ENCODE data around the gene FXYD2.
"Not testable (repeated sequence)": the region's sequence is repeated elsewhere in the genome, so short reads cannot be mapped to it uniquely, and the experiment has no call there.

Gene FXYD2

DNA sequence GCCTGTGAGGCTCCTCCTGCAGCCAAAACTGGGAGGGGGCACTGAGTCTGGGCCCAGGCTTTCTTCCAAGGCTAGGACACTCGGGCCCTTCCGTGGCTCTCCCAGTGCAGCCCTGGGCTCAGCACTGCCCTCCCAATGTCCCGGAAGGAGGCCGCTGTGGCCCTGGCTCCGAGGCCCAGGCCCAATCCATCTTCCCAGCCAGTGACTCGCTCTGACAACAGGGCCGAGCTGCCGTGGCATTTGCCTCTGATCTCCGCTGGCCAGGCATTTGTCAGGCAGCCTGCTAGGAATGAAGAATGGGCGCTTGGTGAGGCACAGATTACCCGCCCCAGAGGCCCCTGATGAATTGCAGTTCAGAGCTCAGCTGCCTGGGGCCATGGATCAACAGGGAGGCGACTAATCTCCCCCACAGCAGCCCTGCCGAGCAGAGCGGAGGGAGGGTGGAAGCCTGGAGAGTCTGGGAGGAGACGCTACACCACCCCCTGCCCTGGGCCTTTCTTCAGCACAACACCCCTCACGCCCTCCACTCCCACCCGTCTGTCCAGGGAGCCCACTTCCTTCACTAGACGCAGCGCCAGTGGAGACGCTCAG is 8.3 kb downstream of the FXYD2 start:
- no peak overlapping the region for H3K4me3 ChIP-seq (ENCODE audit: low read length)
- peak; percentile 66 for DNase-seq (ENCODE audit: low read depth)

DNA sequence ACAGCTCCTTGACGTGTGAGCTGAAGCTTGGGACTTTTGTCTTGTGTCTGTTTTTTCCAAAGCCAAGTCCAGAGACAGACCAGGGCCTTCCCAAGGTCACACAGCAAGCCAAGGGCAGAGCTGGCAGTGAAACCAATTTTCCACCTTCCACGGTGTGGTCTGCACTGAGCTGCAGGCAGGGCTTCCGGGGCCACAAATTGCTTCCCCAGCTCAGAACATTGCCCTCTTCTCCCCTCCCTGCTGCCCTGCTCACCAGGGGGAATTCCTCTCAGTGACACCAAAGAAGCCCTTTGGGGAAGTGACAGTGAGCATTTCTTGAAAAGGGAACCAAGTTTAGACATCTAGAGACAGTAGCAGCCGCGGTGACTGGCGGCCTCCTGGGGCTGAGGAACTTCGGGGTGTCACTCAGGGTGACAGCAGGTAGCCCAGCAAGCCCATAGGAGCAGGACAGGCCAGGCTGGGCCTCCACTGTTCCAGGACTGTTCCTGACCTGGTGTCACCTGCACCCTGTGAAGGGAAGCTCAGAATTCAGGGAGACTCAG is 9.2 kb downstream of the FXYD2 start:
- TF ChIP-seq, protein P1, sequence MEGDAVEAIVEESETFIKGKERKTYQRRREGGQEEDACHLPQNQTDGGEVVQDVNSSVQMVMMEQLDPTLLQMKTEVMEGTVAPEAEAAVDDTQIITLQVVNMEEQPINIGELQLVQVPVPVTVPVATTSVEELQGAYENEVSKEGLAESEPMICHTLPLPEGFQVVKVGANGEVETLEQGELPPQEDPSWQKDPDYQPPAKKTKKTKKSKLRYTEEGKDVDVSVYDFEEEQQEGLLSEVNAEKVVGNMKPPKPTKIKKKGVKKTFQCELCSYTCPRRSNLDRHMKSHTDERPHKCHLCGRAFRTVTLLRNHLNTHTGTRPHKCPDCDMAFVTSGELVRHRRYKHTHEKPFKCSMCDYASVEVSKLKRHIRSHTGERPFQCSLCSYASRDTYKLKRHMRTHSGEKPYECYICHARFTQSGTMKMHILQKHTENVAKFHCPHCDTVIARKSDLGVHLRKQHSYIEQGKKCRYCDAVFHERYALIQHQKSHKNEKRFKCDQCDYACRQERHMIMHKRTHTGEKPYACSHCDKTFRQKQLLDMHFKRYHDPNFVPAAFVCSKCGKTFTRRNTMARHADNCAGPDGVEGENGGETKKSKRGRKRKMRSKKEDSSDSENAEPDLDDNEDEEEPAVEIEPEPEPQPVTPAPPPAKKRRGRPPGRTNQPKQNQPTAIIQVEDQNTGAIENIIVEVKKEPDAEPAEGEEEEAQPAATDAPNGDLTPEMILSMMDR (IDR thresholded peaks at IDR 0.05; ENCODE audit: insufficient read depth, low read depth, low read length, missing control alignments) = no peak
- no peak for DNase-seq (ENCODE audit: low read depth)
- no peak overlapping the region for H3K4me3 ChIP-seq (ENCODE audit: low read length)

More for the DNA sequence above, 8.3 kb downstream of the FXYD2 start:
- TF ChIP-seq, protein P1 (IDR thresholded peaks at IDR 0.05; ENCODE audit: insufficient read depth, low read depth, low read length, missing control alignments) = no peak

DNA sequence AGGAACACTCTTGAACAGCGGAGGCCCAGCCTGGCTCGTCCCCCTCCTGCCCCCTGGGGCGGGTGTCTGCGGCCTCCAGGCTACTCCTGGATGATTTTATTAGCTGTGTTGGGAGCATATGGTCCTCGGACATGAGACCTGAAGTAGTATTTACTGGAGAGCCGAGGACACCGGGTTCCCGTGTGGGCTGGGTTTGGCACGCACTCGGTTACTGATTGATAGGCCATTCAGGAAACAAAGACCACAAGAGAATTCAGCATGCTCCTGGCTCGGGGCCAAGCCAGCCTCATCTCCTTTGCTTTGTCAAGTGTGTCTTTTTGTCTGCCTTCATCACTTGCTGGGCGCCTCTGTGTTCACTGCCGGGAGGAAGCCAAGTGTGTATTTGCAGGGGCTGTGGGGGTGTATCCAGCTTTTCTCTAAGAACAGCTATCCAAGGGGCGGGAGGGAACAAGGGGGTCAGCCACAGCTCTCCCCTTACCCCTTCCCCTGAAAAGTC is 9.7 kb downstream of the FXYD2 start:
- peak; percentile 14 for DNase-seq (ENCODE audit: low read depth)
- H3K4me3 ChIP-seq (ENCODE audit: low read length) = no peak overlapping the region
- TF ChIP-seq, protein P1 (IDR thresholded peaks at IDR 0.05; ENCODE audit: insufficient read depth, low read depth, low read length, missing control alignments) = no peak

DNA sequence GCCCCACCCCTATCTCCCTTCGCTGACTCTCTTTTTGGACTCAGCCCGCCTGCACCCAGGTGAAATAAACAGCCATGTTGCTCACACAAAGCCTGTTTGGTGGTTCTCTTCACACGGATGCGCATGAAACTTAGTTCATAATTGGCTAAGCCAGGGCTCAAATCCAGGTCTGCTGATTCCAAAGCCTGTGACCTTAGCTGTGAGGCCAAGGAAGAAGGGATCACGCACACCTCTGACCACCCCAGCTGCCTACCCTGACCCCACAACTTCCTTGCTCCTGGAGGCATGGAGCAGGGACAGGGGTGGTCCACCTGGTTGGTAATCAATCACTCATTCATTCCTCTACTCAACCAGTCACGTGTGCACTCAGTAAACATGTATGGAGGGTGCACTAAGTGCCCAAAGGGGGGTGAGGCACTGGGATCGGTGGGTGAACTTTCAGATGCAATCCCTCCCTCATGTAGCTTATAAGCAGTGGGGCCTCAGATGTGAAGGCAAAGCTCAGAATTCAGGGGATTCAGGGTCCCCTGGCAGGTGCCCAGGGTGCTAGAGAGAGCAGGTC is 10.3 kb downstream of the FXYD2 start:
- TF ChIP-seq, protein P1 (IDR thresholded peaks at IDR 0.05; ENCODE audit: insufficient read depth, low read depth, low read length, missing control alignments) = no peak
- no peak for DNase-seq (ENCODE audit: low read depth)
- no peak overlapping the region for H3K4me3 ChIP-seq (ENCODE audit: low read length)

DNA sequence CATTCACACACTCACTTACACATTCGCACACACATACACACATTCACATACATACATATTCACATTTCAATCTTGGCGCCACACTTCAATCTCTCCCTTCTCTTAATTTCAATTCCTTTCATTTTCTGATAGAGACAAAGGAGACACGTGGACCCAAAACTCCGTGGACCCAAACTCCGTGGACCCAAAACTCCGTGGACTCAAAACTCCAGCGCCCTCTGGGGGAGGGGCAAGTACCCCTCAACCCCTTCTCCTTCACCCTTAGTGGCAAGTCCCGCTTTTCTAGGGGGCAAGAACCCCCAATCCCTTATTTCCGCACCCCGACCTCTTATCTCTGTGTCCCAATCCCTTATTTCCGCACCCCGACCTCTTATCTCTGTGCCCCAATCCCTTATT is 14.5 kb downstream of the FXYD2 start:
- not testable (repeated sequence) for H3K4me3 ChIP-seq (ENCODE audit: low read length); DNase-seq (ENCODE audit: low read depth)

DNA sequence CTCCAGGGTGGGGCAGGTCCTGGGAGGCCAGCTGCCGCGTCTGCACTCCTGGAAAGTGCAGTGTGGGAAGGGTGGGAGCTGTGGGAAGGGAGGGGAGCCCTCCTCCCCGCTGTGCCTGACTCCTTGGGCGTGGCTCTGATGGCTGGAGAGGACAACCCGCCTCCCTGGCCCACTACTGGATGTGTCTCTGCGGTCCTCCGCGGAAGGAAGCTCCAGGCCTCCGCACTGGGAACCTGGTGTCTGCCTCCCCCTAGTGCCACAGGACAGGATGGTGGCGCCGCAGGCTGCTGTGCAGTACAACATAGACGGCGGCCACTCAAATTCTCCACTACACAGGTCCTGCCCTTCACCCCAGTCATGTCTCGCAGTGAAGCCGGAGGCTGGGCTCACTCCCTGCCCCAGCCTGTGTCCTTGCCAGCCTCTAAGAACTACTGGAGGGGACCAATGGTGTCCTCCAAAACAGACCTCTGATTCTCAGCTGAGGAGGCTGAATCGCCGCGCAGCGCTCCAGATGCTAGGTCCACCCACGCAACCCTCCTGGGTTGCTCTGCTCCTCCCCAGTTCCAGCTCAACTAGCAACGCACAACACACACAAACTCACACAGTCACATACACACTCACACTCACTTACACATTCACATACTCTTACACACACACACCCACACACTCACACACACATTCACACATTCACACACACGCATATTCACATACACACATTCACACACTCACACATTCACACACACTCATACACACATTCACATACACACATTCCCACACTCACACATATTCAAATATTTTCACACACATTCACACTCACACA is 15.1 kb downstream of the FXYD2 start:
- TF ChIP-seq, protein P1 (IDR thresholded peaks at IDR 0.05; ENCODE audit: insufficient read depth, low read depth, low read length, missing control alignments) = peak; percentile 63
- DNase-seq (ENCODE audit: low read depth) = peak; percentile 61
- no peak overlapping the region for H3K4me3 ChIP-seq (ENCODE audit: low read length)

DNA sequence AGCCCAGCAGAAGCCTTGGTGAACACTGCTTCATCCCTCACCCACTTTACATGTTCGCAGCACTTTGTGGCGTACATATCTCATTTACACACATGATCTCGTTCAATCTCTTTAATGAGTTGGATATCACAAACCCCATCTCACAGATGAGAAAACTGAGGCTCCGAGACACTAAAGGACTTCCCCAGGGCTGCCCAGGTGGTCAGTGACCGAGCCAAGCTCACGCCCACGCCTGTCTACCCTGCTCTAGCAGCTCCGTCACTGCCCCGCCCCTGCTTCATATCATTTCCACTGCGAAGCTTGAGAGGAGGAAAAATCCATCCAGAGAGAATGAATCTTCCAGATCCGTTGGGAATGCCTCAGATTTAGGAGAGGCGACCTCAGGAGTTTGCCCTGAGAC is 15.8 kb downstream of the FXYD2 start:
- TF ChIP-seq, protein P1 (IDR thresholded peaks at IDR 0.05; ENCODE audit: insufficient read depth, low read depth, low read length, missing control alignments) = no peak
- H3K4me3 ChIP-seq (ENCODE audit: low read length) = no peak overlapping the region
- DNase-seq (ENCODE audit: low read depth) = peak; percentile 17
